ENCODE measurements around the gene ELOVL6. TPM values are rescaled to one million over a fixed set of nuclear protein-coding genes. Genes with fewer than 3 reads are reported as not detected.

ELOVL6 gene
- total RNA-seq, 2 donors from 2014 or later, result 43.5 to 44.8 TPM

DNA sequence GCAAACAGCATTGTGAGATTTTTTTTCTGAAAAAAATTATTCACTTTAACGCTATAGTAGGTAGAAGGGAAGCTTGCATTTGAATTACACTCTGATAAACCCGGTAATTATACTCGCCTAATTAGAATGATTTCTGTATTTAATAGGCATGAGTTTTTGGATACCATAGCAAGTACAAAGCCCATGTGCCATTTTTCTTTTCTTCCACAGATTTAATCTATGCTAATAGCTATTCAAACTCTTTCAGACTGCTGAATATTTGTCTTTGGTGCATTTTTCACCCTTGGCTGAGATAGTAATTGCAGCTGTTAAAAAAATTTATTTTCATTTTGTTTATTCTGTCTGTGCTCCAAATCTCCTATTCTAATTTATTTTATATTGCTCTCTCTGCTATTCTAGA lies 172.7 kb downstream of the ELOVL6 start:
- H3K9me3 ChIP-seq (ENCODE audit: control insufficient read depth, low read length), result no peaks in the 10 kb centered on the region
- H3K36me3 ChIP-seq (ENCODE audit: control insufficient read depth, insufficient read depth, low read length), result no peaks in the 10 kb centered on the region
- WGBS, 2 experiments (ENCODE audit: insufficient coverage in 1 of 2, insufficient read length in 1 of 2), result 95 to 100% methylated on average over 1 to 3 of the region's 3 CpGs
- no peaks in the 10 kb centered on the region for H3K27me3 ChIP-seq (ENCODE audit: control insufficient read depth, insufficient read depth, low read length, poor library complexity, severe bottlenecking)
- Mint-ChIP-seq H3K9me3 (no peaks in the 10 kb centered on the region), H3K27ac (no peak overlapping the region), H3K4me1 (peaks cover 11% of the 10 kb centered on the region), H3K4me3 (no peak overlapping the region), H3K36me3 (ENCODE audit: low read depth) (no peaks in the 10 kb centered on the region), H3K27me3 (ENCODE audit: insufficient read depth) (peaks cover 3% of the 10 kb centered on the region)
- no peak for DNase-seq
- TF ChIP-seq, protein P1, sequence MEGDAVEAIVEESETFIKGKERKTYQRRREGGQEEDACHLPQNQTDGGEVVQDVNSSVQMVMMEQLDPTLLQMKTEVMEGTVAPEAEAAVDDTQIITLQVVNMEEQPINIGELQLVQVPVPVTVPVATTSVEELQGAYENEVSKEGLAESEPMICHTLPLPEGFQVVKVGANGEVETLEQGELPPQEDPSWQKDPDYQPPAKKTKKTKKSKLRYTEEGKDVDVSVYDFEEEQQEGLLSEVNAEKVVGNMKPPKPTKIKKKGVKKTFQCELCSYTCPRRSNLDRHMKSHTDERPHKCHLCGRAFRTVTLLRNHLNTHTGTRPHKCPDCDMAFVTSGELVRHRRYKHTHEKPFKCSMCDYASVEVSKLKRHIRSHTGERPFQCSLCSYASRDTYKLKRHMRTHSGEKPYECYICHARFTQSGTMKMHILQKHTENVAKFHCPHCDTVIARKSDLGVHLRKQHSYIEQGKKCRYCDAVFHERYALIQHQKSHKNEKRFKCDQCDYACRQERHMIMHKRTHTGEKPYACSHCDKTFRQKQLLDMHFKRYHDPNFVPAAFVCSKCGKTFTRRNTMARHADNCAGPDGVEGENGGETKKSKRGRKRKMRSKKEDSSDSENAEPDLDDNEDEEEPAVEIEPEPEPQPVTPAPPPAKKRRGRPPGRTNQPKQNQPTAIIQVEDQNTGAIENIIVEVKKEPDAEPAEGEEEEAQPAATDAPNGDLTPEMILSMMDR (conservative IDR thresholded peaks at IDR 0.05), result no peak
- H3K4me1 ChIP-seq (ENCODE audit: control insufficient read depth, insufficient read depth, low read length), result no peaks in the 10 kb centered on the region
- H3K4me3 ChIP-seq (ENCODE audit: low read length), result no peak overlapping the region
- H3K27ac ChIP-seq (ENCODE audit: low read depth, low read length), result no peak overlapping the region
- H3K9ac ChIP-seq (ENCODE audit: extremely low read depth, low read length, poor library complexity, severe bottlenecking), result no peak overlapping the region

DNA sequence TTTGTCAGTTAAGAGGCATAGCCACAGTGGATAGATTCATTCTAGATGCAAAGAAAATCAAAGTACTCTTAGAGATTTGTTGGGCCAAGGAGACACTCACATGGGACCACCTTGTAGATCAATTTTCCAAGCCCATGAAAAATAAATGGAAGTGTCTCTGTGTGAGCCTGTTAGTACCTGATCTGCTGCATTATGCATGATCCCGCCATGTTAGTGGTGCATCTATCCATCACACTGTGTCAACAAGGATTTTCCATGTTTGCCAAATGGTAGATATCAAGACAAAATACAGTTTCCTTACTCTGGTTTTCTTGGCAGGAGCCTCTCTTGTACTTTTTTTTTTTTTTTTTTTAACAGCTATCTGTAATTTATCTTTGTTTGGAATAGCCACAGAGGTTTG lies 173.4 kb downstream of the ELOVL6 start:
- Histone ChIP-seq H3K27ac (ENCODE audit: low read depth, low read length) (no peak overlapping the region), H3K27me3 (ENCODE audit: control insufficient read depth, insufficient read depth, low read length, poor library complexity, severe bottlenecking) (no peaks in the 10 kb centered on the region), H3K9ac (ENCODE audit: extremely low read depth, low read length, poor library complexity, severe bottlenecking) (no peak overlapping the region), H3K36me3 (ENCODE audit: control insufficient read depth, insufficient read depth, low read length) (no peaks in the 10 kb centered on the region), H3K4me1 (ENCODE audit: control insufficient read depth, insufficient read depth, low read length) (no peaks in the 10 kb centered on the region), H3K9me3 (ENCODE audit: control insufficient read depth, low read length) (no peaks in the 10 kb centered on the region), H3K4me3 (ENCODE audit: low read length) (no peak overlapping the region)
- TF ChIP-seq, protein P1 (conservative IDR thresholded peaks at IDR 0.05), result no peak
- H3K27ac Mint-ChIP-seq, result no peak overlapping the region
- H3K4me3 Mint-ChIP-seq, result no peak overlapping the region
- no peaks in the 10 kb centered on the region for H3K9me3 Mint-ChIP-seq
- DNase-seq, result no peak
- peaks cover 12% of the 10 kb centered on the region for H3K4me1 Mint-ChIP-seq
- 91 to 100% methylated on average over 1 of the region's 1 CpG for WGBS, 2 experiments (ENCODE audit: insufficient coverage in 1 of 2, insufficient read length in 1 of 2)
- H3K36me3 Mint-ChIP-seq (ENCODE audit: low read depth), result no peaks in the 10 kb centered on the region
- peaks cover 3% of the 10 kb centered on the region for H3K27me3 Mint-ChIP-seq (ENCODE audit: insufficient read depth)

DNA sequence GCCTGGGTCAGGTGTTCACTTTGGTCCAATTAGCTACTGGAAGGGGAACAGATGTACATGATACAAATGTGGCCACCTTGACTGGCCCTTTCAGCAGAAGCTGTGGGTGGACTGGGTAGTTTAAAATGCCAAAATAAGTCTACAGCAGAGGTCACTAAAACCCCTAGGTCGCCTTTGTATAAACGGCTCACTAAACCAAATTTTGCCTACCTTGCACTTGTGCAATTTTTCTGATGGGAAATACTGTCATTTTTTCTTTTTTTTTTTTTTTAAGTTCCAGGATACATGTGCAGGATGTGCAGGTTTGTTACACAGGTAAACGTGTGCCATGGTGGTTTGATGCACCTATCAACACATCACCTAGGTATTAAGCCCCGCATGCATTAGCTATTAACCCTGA lies 176.0 kb downstream of the ELOVL6 start:
- Histone ChIP-seq H3K4me1 (ENCODE audit: control insufficient read depth, insufficient read depth, low read length) (no peaks in the 10 kb centered on the region), H3K36me3 (ENCODE audit: control insufficient read depth, insufficient read depth, low read length) (no peaks in the 10 kb centered on the region), H3K27me3 (ENCODE audit: control insufficient read depth, insufficient read depth, low read length, poor library complexity, severe bottlenecking) (no peaks in the 10 kb centered on the region), H3K9me3 (ENCODE audit: control insufficient read depth, low read length) (no peaks in the 10 kb centered on the region), H3K9ac (ENCODE audit: extremely low read depth, low read length, poor library complexity, severe bottlenecking) (no peak overlapping the region), H3K4me3 (ENCODE audit: low read length) (no peak overlapping the region), H3K27ac (ENCODE audit: low read depth, low read length) (no peak overlapping the region)
- no peak overlapping the region for H3K4me3 Mint-ChIP-seq
- WGBS, 2 experiments (ENCODE audit: insufficient coverage in 1 of 2, insufficient read length in 1 of 2), result 90 to 95% methylated on average over 4 of the region's 4 CpGs
- no peak overlapping the region for H3K27ac Mint-ChIP-seq
- TF ChIP-seq, protein P1 (conservative IDR thresholded peaks at IDR 0.05), result no peak
- no peaks in the 10 kb centered on the region for H3K36me3 Mint-ChIP-seq (ENCODE audit: low read depth)
- H3K4me1 Mint-ChIP-seq, result peaks cover 3% of the 10 kb centered on the region
- no peak for DNase-seq
- H3K9me3 Mint-ChIP-seq, result no peaks in the 10 kb centered on the region
- H3K27me3 Mint-ChIP-seq (ENCODE audit: insufficient read depth), result peaks cover 3% of the 10 kb centered on the region
